HG03039 (cell line): ENCODE measurements around the gene ZFP2.
"Not testable (repeated sequence)": the region's sequence is repeated elsewhere in the genome, so short reads cannot be mapped to it uniquely, and the experiment has no call there.

Experiments used
- ATAC-seq: cut with Tn5 transposase; IDR thresholded peaks from one replicate; pipeline ENCODE4 v1.9.1; 2021; ENCODE audit warnings: mild to moderate bottlenecking, moderate library complexity; ENCODE audit not compliant: unreplicated experiment

The ZFP2 gene

GRCh38 chr5:178895615-178896571 lies at the start of gene ZFP2:
TSS of gene ZFP2 (plus strand) at chr5:178895913. CDS start at chr5:178931314, 35,401 bp downstream.
- ATAC-seq = no peak

- no peak for ATAC-seq
These were observed 46.4 kb upstream of the ZFP2 start for GRCh38 chr5:178849316-178849715.

GRCh38 chr5:178851951-178852350 lies 43.8 kb upstream of the ZFP2 start:
- ATAC-seq = no peak

- no peak for ATAC-seq
These were observed 41.4 kb upstream of the ZFP2 start for GRCh38 chr5:178854284-178854683.

- peak; percentile 96 for ATAC-seq
These were observed 35.8 kb upstream of the ZFP2 start, which contains the start of gene ZNF354B for GRCh38 chr5:178859625-178860521. TSS of gene ZNF354B (plus strand) at chr5:178859953. CDS start at chr5:178861048, 1,095 bp downstream.

GRCh38 chr5:178860615-178861014 lies 35.1 kb upstream of the ZFP2 start:
- ATAC-seq = not testable (repeated sequence)

- ATAC-seq = no peak
These were observed 34.1 kb upstream of the ZFP2 start for GRCh38 chr5:178861627-178862026.

GRCh38 chr5:178866946-178867345 lies 28.8 kb upstream of the ZFP2 start:
- ATAC-seq = no peak

- no peak for ATAC-seq
These were observed 26.1 kb upstream of the ZFP2 start for GRCh38 chr5:178869577-178869976.

- ATAC-seq = no peak
These were observed 25.3 kb upstream of the ZFP2 start for GRCh38 chr5:178870411-178870810.

- no peak for ATAC-seq
These were observed 23.4 kb upstream of the ZFP2 start for GRCh38 chr5:178872302-178872701.

- not testable (repeated sequence) for ATAC-seq
These were observed 12.5 kb upstream of the ZFP2 start for GRCh38 chr5:178883115-178883694.

- no peak for ATAC-seq
These were observed 11.8 kb upstream of the ZFP2 start for GRCh38 chr5:178883815-178884430.

- no peak for ATAC-seq
These were observed 3.6 kb downstream of the ZFP2 start for GRCh38 chr5:178899289-178899688.

GRCh38 chr5:178902849-178903248 lies 7.1 kb downstream of the ZFP2 start:
- no peak for ATAC-seq

- ATAC-seq = no peak
These were observed 36.4 kb downstream of the ZFP2 start for GRCh38 chr5:178931846-178932760.

- ATAC-seq = no peak
These were observed 45.1 kb downstream of the ZFP2 start, which contains the start of gene ZNF454 for GRCh38 chr5:178940569-178941360. TSS of gene ZNF454 (plus strand) at chr5:178941198. CDS start at chr5:178942792, 1,594 bp downstream.

GRCh38 chr5:178941361-178941760 lies 45.6 kb downstream of the ZFP2 start:
- no peak for ATAC-seq
